DMS153 treated with DMSO at 0.1 percent for 48 hours (cell line): ENCODE measurements around the gene PPP1R14D.

Experiments
- DNase-seq: peaks from one replicate; lab custom pipeline; 2025; ENCODE audit not compliant: unreplicated experiment; lab: John Stamatoyannopoulos, UW

Gene PPP1R14D

DNA sequence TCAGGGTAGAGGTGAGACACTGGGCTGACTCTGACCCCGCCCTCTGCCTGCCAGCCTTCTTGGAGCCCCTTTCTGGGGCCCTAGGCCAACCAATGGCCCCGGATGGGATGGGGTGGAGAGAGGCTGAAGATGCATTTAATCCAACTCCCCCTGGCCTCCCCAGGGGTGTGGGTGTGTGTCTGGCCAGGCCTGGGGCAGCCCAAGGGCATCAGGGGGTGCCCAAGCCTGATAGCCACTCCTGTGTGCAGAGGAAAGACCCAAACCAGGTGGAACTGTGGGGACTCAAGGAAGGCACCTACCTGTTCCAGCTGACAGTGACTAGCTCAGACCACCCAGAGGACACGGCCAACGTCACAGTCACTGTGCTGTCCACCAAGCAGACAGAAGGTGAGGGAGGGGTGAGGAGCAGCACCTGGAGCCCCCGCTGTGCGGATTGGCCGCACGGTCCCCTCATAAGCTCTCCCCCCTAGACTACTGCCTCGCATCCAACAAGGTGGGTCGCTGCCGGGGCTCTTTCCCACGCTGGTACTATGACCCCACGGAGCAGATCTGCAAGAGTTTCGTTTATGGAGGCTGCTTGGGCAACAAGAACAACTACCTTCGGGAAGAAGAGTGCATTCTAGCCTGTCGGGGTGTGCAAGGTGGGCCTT is 24.9 kb upstream of the PPP1R14D start:
- no peak for DNase-seq

DNA sequence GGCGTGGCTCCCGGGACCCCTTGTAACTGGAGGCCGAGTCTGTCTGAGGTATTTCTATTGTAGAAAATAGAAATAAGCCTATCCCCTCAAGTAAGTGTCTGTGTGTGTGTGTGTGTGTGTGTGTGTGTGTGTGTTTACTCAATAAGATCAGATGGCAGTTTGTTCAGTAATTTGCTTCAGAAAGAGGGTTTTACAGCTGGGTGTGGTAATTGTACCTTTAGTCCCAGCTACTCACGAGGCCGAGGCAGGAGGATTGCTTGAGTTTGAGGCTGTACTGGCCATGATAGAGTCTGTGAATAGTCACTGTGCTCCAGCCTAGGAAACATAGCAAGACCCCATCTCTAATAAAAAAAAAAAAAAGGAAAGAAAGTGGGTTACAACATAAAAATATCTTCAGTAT is 24.0 kb upstream of the PPP1R14D start:
- DNase-seq = no peak

DNA sequence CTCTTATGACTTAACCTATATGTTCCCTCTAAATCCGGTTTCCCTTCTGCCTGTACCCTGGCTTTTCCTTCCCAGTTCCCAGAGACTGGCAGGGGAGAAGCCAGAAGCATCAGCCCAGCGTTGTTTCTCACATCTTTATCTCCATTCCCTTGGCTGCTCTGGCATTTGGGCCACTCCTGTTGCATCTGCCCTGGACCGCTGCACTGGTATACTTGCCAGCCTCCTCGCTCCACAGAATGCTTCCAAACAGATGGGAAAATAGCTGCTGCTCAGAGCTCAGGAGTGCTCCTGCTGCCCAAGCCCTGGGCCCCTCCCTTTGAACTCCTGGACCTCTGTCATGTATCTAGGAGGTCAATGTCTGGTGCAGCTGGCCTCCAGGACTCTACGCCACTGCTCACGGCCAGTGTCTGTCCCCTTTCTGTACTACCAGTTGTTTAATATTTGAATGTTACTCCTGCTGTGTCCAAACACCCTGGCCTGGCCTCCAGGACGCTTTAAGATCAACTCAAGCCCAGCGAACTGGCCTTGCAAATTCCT is 22.1 kb upstream of the PPP1R14D start:
- DNase-seq = no peak

GRCh38 chr15:40847223-40847961 is 18.9 kb upstream of the PPP1R14D start:
- DNase-seq = peak; percentile 51

GRCh38 chr15:40846841-40847222 is 18.3 kb upstream of the PPP1R14D start:
- no peak for DNase-seq

- DNase-seq = peak; percentile 5
Observed at GRCh38 chr15:40845511-40846284, 17.2 kb upstream of the PPP1R14D start.

- no peak for DNase-seq
Observed at GRCh38 chr15:40845036-40845435, 16.5 kb upstream of the PPP1R14D start.

DNA sequence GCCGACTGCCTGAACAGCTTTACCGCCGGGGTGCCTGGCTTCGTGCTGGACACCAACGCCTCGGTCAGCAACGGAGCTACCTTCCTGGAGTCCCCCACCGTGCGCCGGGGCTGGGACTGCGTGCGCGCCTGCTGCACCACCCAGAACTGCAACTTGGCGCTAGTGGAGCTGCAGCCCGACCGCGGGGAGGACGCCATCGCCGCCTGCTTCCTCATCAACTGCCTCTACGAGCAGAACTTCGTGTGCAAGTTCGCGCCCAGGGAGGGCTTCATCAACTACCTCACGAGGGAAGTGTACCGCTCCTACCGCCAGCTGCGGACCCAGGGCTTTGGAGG is 16.2 kb upstream of the PPP1R14D start:
- DNase-seq = no peak

DNA sequence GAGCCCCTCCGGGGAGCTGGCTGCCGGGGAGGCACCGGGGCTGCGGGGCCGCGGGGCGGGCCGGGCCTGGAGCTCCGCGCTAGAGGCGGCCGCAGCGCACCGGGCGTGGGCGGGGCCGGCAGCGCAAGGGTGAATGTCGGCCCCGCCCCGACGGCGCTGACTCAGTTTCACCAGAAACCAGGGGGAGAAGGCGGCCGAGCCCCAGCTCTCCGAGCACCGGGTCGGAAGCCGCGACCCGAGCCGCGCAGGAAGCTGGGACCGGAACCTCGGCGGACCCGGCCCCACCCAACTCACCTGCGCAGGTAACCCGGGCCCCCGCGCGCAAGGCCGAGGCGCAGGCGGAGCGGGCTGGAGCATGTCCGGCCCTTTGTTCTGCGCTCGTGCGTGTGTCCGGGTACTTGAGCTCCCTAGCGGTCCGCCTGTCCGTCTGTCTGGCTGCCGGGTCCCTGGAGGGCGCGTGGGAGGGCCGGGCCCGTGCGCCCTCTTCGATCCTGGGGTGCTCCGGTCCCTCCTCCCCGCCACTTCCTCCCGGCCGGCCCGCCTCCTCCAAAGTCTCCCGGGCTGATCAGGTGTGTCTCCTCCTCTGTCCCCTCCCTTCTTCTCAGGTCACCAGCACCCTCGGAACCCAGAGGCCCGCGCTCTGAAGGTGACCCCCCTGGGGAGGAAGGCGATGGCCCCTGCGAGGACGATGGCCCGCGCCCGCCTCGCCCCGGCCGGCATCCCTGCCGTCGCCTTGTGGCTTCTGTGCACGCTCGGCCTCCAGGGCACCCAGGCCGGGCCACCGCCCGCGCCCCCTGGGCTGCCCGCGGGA is 15.6 kb upstream of the PPP1R14D start, which contains the start of gene SPINT1:
SPINT1 (plus strand) TSS at position 164 of the 811 bp plus-strand sequence; CDS start at position 671, 507 bp downstream.
- no peak for DNase-seq

DNA sequence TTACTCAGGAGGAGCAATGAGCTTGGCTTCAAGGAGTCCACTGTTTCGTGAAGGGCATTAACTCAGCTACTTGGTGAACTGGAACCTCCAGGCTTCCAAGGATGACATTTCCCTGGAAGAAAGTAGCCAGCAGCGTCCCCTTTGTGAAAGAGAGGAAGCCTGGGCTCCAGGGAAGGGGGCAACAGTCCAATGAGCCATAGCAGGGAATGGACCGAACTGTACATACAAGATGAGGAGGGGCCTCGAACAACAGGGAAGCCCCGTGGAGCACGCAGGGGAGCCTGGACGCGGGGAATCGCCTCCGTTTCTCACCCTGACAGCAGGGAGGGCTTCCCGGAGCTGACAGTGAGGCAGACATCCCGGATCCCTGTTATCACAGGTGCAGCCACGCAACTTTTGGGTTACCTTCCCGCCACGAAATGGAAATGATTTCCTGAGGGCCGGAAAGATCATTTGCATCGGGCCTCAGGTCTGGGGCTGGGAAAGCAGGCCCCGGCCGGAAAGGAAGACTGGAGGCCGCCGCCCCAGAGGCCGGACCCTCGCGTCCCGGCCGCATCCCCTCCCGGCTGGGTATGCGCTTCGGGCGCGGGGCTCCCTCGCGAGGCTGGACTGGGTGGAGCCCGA is 14.9 kb upstream of the PPP1R14D start:
- no peak for DNase-seq

- no peak for DNase-seq
Observed at GRCh38 chr15:40841741-40842140, 13.2 kb upstream of the PPP1R14D start.

DNA sequence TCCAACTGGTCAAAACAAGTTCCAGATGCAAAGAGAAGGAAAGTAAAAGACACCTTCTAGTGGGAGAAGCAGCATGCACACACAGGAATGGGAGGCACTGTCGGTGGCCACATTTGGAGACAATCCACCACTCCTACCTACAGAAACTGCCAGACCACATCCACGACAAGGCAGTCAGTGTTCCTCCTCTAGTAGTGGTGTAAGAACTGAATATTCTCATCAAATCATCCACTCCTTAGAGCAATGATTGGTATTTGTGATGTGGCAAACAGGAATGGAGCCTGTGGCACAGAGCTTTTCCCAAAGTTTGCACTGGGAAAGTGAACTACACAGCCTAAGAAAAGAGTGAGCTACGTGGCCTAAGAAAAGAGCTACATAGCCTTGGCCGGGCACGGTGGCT is 10.2 kb upstream of the PPP1R14D start:
- DNase-seq = no peak

- no peak for DNase-seq
Observed at GRCh38 chr15:40836020-40836419, 7.5 kb upstream of the PPP1R14D start.

GRCh38 chr15:40832903-40833302 is 4.4 kb upstream of the PPP1R14D start:
- no peak for DNase-seq

GRCh38 chr15:40831861-40832260 is 3.4 kb upstream of the PPP1R14D start:
- DNase-seq = no peak

DNA sequence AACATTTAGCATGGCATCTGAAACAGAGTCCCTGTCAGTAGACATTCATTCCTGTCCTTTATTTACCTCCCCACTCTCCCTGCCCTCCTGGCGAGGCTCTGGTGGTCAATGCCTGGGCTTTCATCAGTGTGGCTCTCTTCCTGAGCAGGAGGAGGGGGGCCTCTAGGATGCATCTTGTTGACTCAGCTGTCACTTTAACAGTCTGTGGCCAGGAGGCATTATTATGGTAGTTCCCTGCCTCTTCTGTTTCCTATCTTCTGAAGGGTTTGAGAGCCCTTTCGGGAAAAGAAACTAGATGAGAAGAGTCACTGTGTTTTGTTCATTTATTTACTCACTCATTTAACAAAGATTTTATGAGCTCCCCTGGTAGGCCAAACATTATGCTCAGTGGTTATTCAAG is 2.4 kb upstream of the PPP1R14D start:
- DNase-seq = peak; percentile 76

DNA sequence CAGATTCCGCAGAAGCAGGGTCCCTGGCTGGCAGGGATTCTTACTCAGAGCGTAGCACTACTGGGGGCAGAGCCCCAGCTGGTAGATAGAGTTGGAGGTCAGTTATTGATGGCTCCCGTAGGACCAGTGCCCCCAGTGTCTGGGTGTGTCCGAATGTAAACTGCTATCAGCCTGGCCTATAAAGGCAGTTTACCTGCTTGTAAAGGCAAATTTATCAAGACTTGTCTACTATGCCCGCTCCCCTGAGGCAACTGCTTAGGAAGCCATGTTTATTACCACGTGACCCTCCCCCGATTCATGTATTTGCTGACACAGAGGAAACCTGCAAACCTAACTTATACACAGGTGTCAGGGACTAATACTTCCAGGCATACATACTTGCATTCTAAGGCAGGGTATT is 607 bp upstream of the PPP1R14D start:
- DNase-seq = no peak

DNA sequence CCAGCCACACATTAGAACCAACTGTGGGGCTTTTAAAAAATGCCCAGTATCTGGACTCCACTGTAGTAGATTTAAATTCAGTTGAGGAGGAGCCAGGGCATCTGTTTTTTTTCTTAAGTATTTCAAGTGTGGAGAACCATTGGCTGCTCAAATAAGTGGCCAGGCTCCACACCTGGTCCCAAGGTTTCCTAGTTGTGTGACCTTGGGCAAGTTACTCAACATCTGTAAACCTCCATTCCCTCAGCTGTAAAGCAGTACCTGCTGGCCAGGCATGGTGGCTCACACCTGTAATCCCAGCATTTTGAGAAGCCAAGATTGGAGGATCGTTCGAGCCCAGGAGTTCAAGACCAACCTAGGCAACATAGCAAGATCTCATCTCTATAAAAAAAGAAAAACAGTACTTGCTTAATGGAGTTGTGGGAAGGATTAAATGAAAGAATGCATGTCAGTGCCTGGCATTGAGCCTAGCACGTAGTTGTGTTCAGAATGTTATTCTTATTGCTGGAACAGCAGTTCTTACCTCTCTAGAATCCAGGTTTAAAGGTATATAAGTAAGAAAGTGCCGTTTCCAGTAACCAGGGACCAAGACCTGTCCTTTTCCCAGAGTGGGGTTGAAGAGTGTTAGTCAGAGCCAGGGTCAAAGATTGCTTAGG is 2.0 kb downstream of the PPP1R14D start:
- no peak for DNase-seq

GRCh38 chr15:40825661-40826422 is 2.7 kb downstream of the PPP1R14D start:
- DNase-seq = no peak
